ENCODE data around the gene CFAP45.

The CFAP45 gene

GRCh38 chr1:159930216-159930615 is 30.3 kb upstream of the CFAP45 start:
- ChIA-PET CTCF (interaction anchor here (0.8 to 23.7 kb wide), 6 partner anchors 7 to 263 kb away, joined by 3 to 1031 read pairs (median 4); no protein-coding TSS in a partner anchor), POLR2A (no interaction called here)
- TF ChIP-seq CTCF (IDR thresholded peaks at IDR 0.05; ENCODE audit: insufficient read depth, low read length, missing control alignments): no peak
- DNase-seq (ENCODE audit: low read depth, low spot score): no peak
- no peak overlapping the region for H3K4me3 ChIP-seq (ENCODE audit: low read depth, low read length)

GRCh38 chr1:159929155-159930051 is 29.4 kb upstream of the CFAP45 start:
- no peak for DNase-seq (ENCODE audit: low read depth, low spot score)
- POLR2A ChIA-PET: no interaction called here
- H3K4me3 ChIP-seq (ENCODE audit: low read depth, low read length): no peak overlapping the region
- CTCF ChIA-PET: interaction anchor here (1.1 to 23.7 kb wide), 5 partner anchors 8 to 80 kb away, joined by 3 to 1031 read pairs (median 4); no protein-coding TSS in a partner anchor
- no peak for TF ChIP-seq CTCF (IDR thresholded peaks at IDR 0.05; ENCODE audit: insufficient read depth, low read length, missing control alignments)

DNA sequence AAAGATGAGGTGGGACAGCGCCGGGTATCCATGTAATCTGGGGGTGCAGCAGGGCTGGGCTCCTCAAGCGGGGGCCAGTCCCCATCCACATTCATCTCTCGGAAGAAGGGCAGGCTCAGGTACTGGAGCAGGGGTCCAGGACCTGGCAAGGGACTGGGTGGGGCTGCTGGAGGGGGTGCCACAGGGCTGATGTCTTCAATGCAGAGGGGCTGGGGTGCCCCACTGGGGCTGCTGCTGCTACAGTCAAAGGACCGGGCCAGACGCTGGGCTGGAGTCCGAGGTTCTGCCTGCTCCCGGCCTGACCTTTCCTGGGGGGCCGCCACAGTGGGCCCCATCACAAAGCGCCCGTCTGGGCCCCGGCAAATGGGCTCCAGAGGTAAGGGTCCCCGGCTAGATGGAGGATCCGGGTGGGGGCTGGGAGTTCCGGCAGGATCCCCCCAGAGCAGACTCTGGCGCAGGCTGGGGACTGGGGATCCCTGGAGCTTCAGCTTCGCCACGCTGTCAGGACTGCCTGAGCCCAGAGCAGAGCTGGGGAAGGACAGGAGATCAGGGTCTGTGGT is 28.6 kb upstream of the CFAP45 start:
- ChIA-PET POLR2A (no interaction called here), CTCF (interaction anchor here (10.2 to 23.7 kb wide), 2 partner anchors 8 to 81 kb away, joined by 109 to 1031 read pairs; no protein-coding TSS in a partner anchor)
- TF ChIP-seq CTCF (IDR thresholded peaks at IDR 0.05; ENCODE audit: insufficient read depth, low read length, missing control alignments): no peak
- DNase-seq (ENCODE audit: low read depth, low spot score): no peak
- H3K4me3 ChIP-seq (ENCODE audit: low read depth, low read length): no peak overlapping the region

DNA sequence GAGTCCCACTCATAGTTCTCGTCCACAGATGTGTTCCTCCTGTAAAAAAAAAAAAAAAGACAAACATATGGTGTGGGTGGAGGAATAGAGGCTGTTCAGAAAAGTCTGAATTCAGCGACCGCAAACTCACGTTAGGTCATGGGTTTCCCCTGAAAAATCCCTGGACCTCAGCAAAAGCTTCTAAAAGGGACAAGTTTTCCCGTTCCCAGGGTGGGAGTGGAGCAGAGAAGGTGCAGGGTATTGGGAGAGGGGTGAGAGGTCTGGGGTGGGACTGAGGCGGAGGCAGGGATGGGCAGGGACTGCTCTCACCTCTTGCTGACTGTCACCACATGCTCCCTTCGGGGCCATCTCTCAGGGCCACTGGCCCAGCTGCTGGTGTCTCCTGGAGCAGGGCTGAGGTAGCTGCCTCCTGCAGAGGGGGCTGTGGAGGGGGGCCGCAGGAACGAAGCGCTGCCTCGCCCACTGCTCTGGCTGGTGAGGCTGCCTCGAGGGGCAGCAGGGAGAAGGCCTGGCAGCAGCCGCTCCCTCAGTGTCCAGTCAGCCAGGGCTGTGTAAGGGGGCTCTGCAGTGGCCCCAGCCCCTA is 28.0 kb upstream of the CFAP45 start:
- no peak overlapping the region for H3K4me3 ChIP-seq (ENCODE audit: low read depth, low read length)
- ChIA-PET CTCF (interaction anchor here (0.8 to 23.7 kb wide), 3 partner anchors 9 to 81 kb away, joined by 3 to 1031 read pairs (median 109); partner anchors contain the start of gene IGSF9), POLR2A (interaction anchor here (0.6 to 1.2 kb wide), 2 partner anchors 11 to 12 kb away, joined by 3 read pairs; no protein-coding TSS in a partner anchor)
- TF ChIP-seq CTCF (IDR thresholded peaks at IDR 0.05; ENCODE audit: insufficient read depth, low read length, missing control alignments): peak; percentile 2
- no peak for DNase-seq (ENCODE audit: low read depth, low spot score)

DNA sequence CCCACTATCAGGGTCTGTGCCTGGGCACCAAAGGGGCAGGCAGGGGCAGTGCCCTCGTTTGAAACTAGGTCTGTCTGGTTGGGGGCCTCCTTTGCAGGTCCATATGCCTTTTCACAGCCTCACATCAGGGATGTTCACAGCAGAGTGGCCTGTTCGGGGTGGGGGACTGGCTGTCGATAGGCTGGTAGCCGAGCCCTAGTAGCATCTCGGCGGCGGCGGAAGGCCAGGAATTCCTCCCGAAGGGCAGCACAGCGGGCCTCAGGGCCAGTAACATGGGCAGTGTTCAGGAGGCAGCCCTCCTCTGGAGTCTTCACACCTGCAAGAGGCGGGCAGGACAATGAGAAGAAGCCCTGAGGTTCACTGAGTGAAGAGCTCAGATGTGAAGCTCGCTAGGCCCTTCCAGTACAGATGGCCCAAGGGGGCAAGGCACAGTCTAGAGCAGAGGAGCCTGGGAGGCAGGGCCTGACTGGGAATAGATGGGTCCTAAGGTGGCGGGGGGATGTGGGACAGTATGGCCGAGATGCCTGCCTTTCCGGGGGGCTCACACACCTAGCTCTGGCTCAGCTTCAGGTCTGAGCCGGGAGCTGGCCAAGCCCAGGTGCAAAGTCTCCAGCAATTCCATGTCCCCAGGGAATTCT is 27.4 kb upstream of the CFAP45 start:
- TF ChIP-seq CTCF (IDR thresholded peaks at IDR 0.05; ENCODE audit: insufficient read depth, low read length, missing control alignments): no peak
- CTCF ChIA-PET: interaction anchor here (0.8 to 23.7 kb wide), 4 partner anchors 10 to 82 kb away, joined by 3 to 1031 read pairs (median 56); partner anchors contain the start of gene IGSF9
- DNase-seq (ENCODE audit: low read depth, low spot score): no peak
- H3K4me3 ChIP-seq (ENCODE audit: low read depth, low read length): no peak overlapping the region
- POLR2A ChIA-PET: interaction anchor here (0.6 to 1.2 kb wide), 2 partner anchors 11 to 12 kb away, joined by 3 read pairs; no protein-coding TSS in a partner anchor

Measured in AG04449 (cell line).